Measurements from ENCODE around the gene IPCEF1.

Gene IPCEF1

GRCh38 chr6:154386848-154387717, 30.5 kb upstream of the IPCEF1 start:
- Histone ChIP-seq H3K4me3 (ENCODE audit: low read length) (no peak overlapping the region), H3K36me3 (ENCODE audit: control insufficient read depth, insufficient read depth, low read length) (no peaks in the 10 kb centered on the region), H3K4me1 (ENCODE audit: control insufficient read depth, insufficient read depth, low read length) (no peaks in the 10 kb centered on the region), H3K27ac (ENCODE audit: low read depth, low read length) (no peak overlapping the region), H3K9ac (ENCODE audit: low read length) (no peak overlapping the region), H3K27me3 (ENCODE audit: control insufficient read depth, insufficient read depth, low read length) (no peaks in the 10 kb centered on the region)

- Histone ChIP-seq H3K9ac (ENCODE audit: low read length) (no peak overlapping the region), H3K36me3 (ENCODE audit: control insufficient read depth, insufficient read depth, low read length) (no peaks in the 10 kb centered on the region), H3K4me3 (ENCODE audit: low read length) (no peak overlapping the region), H3K27ac (ENCODE audit: low read depth, low read length) (peak overlapping the region; percentile 24), H3K4me1 (ENCODE audit: control insufficient read depth, insufficient read depth, low read length) (no peaks in the 10 kb centered on the region), H3K27me3 (ENCODE audit: control insufficient read depth, insufficient read depth, low read length) (no peaks in the 10 kb centered on the region)
These were observed 27.6 kb upstream of the IPCEF1 start for GRCh38 chr6:154384191-154384590.

DNA sequence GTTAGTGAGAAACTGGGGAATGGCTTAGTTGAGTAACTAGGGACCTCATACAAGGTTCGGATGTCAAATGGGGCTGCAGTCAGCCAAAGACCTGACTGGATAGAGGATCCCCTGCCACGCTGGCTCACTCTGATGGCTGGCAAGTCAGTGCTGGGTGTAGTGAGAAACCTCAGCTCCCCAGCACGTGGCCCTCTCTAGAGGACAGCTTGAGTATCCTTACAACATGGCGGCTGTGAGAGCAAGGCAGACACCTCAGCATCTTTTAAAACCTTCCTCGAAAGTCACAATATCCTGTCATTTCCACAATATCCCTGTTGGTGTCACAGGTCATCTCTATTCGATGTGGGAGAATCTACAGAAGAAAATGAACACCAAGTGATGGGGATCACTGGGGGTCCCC, 26.7 kb upstream of the IPCEF1 start:
- H3K4me1 ChIP-seq (ENCODE audit: control insufficient read depth, insufficient read depth, low read length): no peaks in the 10 kb centered on the region
- H3K9ac ChIP-seq (ENCODE audit: low read length): no peak overlapping the region
- H3K27ac ChIP-seq (ENCODE audit: low read depth, low read length): no peak overlapping the region

GRCh38 chr6:154382740-154383139, 26.1 kb upstream of the IPCEF1 start:
- no peaks in the 10 kb centered on the region for H3K4me1 ChIP-seq (ENCODE audit: control insufficient read depth, insufficient read depth, low read length)
- H3K36me3 ChIP-seq (ENCODE audit: control insufficient read depth, insufficient read depth, low read length): no peaks in the 10 kb centered on the region
- no peak overlapping the region for H3K4me3 ChIP-seq (ENCODE audit: low read length)
- no peak overlapping the region for H3K27ac ChIP-seq (ENCODE audit: low read depth, low read length)
- no peak overlapping the region for H3K9ac ChIP-seq (ENCODE audit: low read length)
- H3K27me3 ChIP-seq (ENCODE audit: control insufficient read depth, insufficient read depth, low read length): no peaks in the 10 kb centered on the region

More for the DNA sequence above, 26.7 kb upstream of the IPCEF1 start:
- no peaks in the 10 kb centered on the region for H3K36me3 ChIP-seq (ENCODE audit: control insufficient read depth, insufficient read depth, low read length)
- no peaks in the 10 kb centered on the region for H3K27me3 ChIP-seq (ENCODE audit: control insufficient read depth, insufficient read depth, low read length)
- no peak overlapping the region for H3K4me3 ChIP-seq (ENCODE audit: low read length)

GRCh38 chr6:154381548-154381947, 24.9 kb upstream of the IPCEF1 start:
- no peak overlapping the region for H3K27ac ChIP-seq (ENCODE audit: low read depth, low read length)
- H3K4me1 ChIP-seq (ENCODE audit: control insufficient read depth, insufficient read depth, low read length): no peaks in the 10 kb centered on the region
- no peaks in the 10 kb centered on the region for H3K36me3 ChIP-seq (ENCODE audit: control insufficient read depth, insufficient read depth, low read length)
- no peak overlapping the region for H3K4me3 ChIP-seq (ENCODE audit: low read length)
- H3K27me3 ChIP-seq (ENCODE audit: control insufficient read depth, insufficient read depth, low read length): no peaks in the 10 kb centered on the region
- no peak overlapping the region for H3K9ac ChIP-seq (ENCODE audit: low read length)

GRCh38 chr6:154380741-154381140, 24.1 kb upstream of the IPCEF1 start:
- H3K4me1 ChIP-seq (ENCODE audit: control insufficient read depth, insufficient read depth, low read length): no peaks in the 10 kb centered on the region
- H3K27ac ChIP-seq (ENCODE audit: low read depth, low read length): no peak overlapping the region
- no peaks in the 10 kb centered on the region for H3K36me3 ChIP-seq (ENCODE audit: control insufficient read depth, insufficient read depth, low read length)
- H3K9ac ChIP-seq (ENCODE audit: low read length): no peak overlapping the region
- H3K4me3 ChIP-seq (ENCODE audit: low read length): no peak overlapping the region
- no peaks in the 10 kb centered on the region for H3K27me3 ChIP-seq (ENCODE audit: control insufficient read depth, insufficient read depth, low read length)

DNA sequence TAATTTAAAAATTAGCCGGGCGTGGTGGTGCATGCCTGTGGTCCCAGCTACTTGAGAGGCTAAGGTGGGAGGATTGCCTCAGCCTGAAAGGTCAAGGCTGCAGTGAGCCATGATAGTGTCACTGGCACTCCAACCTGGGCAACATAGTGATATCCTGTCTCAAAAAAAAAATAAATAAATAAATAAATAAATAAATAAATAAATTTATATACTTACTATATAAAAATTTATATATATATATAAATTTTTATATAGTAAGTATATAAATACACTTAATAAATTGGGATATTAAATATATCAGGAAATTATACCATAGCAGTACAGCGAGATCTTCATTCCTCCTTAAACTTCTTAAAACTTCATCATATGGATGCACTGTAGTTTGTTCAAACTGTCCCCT, 23.0 kb upstream of the IPCEF1 start:
- Histone ChIP-seq H3K27ac (ENCODE audit: low read depth, low read length) (no peak overlapping the region), H3K36me3 (ENCODE audit: control insufficient read depth, insufficient read depth, low read length) (no peaks in the 10 kb centered on the region), H3K4me3 (ENCODE audit: low read length) (no peak overlapping the region), H3K27me3 (ENCODE audit: control insufficient read depth, insufficient read depth, low read length) (no peaks in the 10 kb centered on the region), H3K9ac (ENCODE audit: low read length) (no peak overlapping the region), H3K4me1 (ENCODE audit: control insufficient read depth, insufficient read depth, low read length) (no peaks in the 10 kb centered on the region)

DNA sequence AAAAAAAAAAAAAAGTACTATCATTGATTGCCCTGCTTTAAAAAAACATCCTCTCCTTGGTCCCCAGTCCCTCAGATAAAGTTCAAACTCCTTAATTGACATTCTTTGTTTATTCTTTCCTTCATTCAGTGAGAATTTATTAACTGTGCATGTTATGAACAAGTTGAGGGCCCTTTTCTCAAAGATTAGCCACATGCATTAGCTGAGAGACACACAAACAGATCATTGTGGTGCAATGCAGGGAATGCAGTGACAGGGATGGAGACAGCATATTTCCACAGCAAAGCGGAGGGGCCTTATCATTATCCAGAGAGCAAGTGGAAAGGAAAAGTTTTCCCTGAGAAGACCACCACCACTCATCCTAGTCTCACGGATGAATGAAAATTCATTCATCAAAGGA, 21.9 kb upstream of the IPCEF1 start:
- Histone ChIP-seq H3K4me3 (ENCODE audit: low read length) (no peak overlapping the region), H3K27ac (ENCODE audit: low read depth, low read length) (no peak overlapping the region), H3K4me1 (ENCODE audit: control insufficient read depth, insufficient read depth, low read length) (no peaks in the 10 kb centered on the region), H3K36me3 (ENCODE audit: control insufficient read depth, insufficient read depth, low read length) (no peaks in the 10 kb centered on the region), H3K9ac (ENCODE audit: low read length) (no peak overlapping the region), H3K27me3 (ENCODE audit: control insufficient read depth, insufficient read depth, low read length) (no peaks in the 10 kb centered on the region)

DNA sequence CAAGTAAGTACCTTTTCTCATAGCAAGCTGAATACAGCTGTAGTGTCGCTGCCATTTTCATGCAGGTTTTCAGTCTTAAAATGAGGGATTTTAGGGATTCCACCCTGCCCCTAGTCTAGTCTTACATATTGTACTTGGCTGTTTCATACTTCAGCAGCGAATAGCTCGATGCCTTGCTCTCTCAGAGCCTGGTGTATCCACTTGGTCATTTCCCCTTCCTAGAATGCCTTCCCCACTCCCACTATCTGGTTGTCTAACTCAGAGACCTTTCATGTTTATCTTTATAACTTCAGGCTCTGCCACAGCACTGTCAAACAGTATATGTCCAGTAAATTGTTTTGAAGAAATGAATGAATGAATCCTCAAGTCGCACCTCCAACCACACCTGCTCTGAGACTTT, 21.1 kb upstream of the IPCEF1 start:
- Histone ChIP-seq H3K4me1 (ENCODE audit: control insufficient read depth, insufficient read depth, low read length) (no peaks in the 10 kb centered on the region), H3K36me3 (ENCODE audit: control insufficient read depth, insufficient read depth, low read length) (no peaks in the 10 kb centered on the region), H3K9ac (ENCODE audit: low read length) (no peak overlapping the region)

DNA sequence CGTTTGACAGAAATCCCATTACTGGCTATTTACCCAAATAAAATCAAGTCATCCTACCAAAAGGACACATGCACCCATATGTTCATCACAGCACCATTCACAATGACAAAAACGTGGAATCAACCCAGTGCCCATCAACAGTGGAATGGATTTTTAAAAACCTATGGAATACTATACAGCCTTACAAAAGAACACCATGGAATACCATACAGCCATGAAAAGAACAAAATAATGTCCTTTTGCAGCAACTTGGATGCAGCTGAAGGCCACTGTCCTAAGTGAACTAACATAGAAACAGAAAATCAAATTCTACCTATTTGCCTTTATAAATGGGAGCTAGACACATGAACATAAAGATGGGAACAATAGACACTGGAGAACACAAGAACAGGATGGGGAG, 17.4 kb upstream of the IPCEF1 start:
- H3K27me3 ChIP-seq (ENCODE audit: control insufficient read depth, insufficient read depth, low read length): no peaks in the 10 kb centered on the region
- no peak overlapping the region for H3K4me3 ChIP-seq (ENCODE audit: low read length)

More for the DNA sequence above, 21.1 kb upstream of the IPCEF1 start:
- Histone ChIP-seq H3K4me3 (ENCODE audit: low read length) (no peak overlapping the region), H3K27me3 (ENCODE audit: control insufficient read depth, insufficient read depth, low read length) (no peaks in the 10 kb centered on the region), H3K27ac (ENCODE audit: low read depth, low read length) (no peak overlapping the region)

DNA sequence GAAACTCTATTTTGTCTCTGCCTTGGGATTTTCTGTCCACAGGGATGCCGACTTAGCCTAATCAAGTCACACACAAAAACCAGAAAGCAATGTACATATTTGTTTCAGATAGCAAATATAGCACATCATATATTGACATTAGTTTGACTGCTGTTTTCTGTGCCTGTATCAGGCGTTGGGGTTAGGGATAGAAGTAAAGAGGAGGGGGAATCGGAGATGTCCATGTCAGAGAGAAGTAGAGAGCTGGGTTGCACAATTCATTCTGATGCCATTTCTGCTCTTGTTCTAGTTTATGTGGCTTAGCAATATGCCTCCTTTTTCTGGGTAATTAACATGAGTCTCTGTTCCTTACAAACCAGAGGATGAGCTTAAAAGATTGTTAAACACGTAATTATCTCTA, 14.7 kb upstream of the IPCEF1 start:
- Histone ChIP-seq H3K27ac (ENCODE audit: low read depth, low read length) (no peak overlapping the region), H3K36me3 (ENCODE audit: control insufficient read depth, insufficient read depth, low read length) (no peaks in the 10 kb centered on the region)

More for the DNA sequence above, 17.4 kb upstream of the IPCEF1 start:
- Histone ChIP-seq H3K27ac (ENCODE audit: low read depth, low read length) (no peak overlapping the region), H3K36me3 (ENCODE audit: control insufficient read depth, insufficient read depth, low read length) (no peaks in the 10 kb centered on the region), H3K4me1 (ENCODE audit: control insufficient read depth, insufficient read depth, low read length) (no peaks in the 10 kb centered on the region), H3K9ac (ENCODE audit: low read length) (no peak overlapping the region)

GRCh38 chr6:154370545-154370944, 13.9 kb upstream of the IPCEF1 start:
- Histone ChIP-seq H3K9ac (ENCODE audit: low read length) (no peak overlapping the region), H3K27ac (ENCODE audit: low read depth, low read length) (no peak overlapping the region), H3K4me3 (ENCODE audit: low read length) (no peak overlapping the region), H3K27me3 (ENCODE audit: control insufficient read depth, insufficient read depth, low read length) (no peaks in the 10 kb centered on the region), H3K4me1 (ENCODE audit: control insufficient read depth, insufficient read depth, low read length) (no peaks in the 10 kb centered on the region), H3K36me3 (ENCODE audit: control insufficient read depth, insufficient read depth, low read length) (no peaks in the 10 kb centered on the region)

More for the DNA sequence above, 14.7 kb upstream of the IPCEF1 start:
- Histone ChIP-seq H3K4me3 (ENCODE audit: low read length) (no peak overlapping the region), H3K27me3 (ENCODE audit: control insufficient read depth, insufficient read depth, low read length) (no peaks in the 10 kb centered on the region), H3K4me1 (ENCODE audit: control insufficient read depth, insufficient read depth, low read length) (no peaks in the 10 kb centered on the region), H3K9ac (ENCODE audit: low read length) (no peak overlapping the region)
